GM18873 (cell line): ENCODE results near the gene OR1D5.
"Not testable (repeated sequence)": the region's sequence is repeated elsewhere in the genome, so short reads cannot be mapped to it uniquely, and the experiment has no call there.

Experiments
- ATAC-seq: cut with Tn5 transposase; IDR thresholded peaks from one replicate; pipeline ENCODE4 v1.9.1; 2021; ENCODE audit warnings: mild to moderate bottlenecking, moderate library complexity, moderate number of reproducible peaks; ENCODE audit not compliant: unreplicated experiment, low FRiP score

Gene OR1D5

GRCh38 chr17:3032258-3033247 lies 30.9 kb downstream of the OR1D5 start:
- ATAC-seq, result no peak

GRCh38 chr17:3030852-3031470 lies 32.4 kb downstream of the OR1D5 start:
- ATAC-seq, result not testable (repeated sequence)

- no peak for ATAC-seq
These were observed 33.3 kb downstream of the OR1D5 start for GRCh38 chr17:3030096-3030495.

- no peak for ATAC-seq
These were observed 34.0 kb downstream of the OR1D5 start for GRCh38 chr17:3029213-3029913.

- ATAC-seq, result no peak
These were observed 35.4 kb downstream of the OR1D5 start for GRCh38 chr17:3027786-3028532.

GRCh38 chr17:3026856-3027751 lies 36.3 kb downstream of the OR1D5 start:
- ATAC-seq, result no peak

DNA sequence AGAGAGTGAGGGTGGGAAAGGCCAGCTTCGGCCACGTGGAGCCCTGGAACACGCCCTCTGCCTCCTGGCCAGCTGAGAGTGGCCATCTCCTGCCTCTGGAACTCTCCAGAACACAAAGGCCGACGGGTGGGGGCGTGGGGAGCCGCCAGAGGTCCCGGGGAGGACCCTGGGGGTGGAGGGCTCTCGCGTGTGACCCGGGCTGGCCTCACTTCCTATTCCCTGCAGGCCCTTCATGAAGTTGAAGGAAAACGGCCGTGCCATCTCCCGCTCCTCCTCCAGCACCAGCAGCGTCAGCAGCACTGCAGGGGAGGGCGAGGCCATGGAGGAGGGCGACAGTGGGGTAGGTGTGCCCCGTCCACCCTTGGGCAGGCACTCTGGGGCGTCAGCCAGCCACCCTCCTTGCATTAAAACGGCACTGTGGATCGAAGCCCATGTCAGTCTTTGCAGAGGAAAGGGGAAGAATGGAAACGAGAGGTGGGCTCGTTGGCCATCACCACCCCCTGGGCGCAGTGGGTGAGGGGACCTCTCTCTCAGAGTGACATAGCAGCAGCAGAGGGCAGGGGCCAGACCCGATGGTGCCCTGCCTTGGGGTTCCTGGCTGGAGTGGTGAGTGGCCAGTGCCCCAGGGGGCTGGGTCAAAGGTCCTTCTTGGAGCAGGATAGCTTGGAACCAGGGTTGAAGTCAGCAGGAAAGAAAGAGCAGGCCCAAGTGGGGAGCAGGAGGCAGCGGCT lies 37.1 kb downstream of the OR1D5 start:
- no peak for ATAC-seq

GRCh38 chr17:3025421-3026124 lies 37.8 kb downstream of the OR1D5 start:
- ATAC-seq, result no peak

- ATAC-seq, result no peak
These were observed 39.1 kb downstream of the OR1D5 start for GRCh38 chr17:3024346-3024745.

DNA sequence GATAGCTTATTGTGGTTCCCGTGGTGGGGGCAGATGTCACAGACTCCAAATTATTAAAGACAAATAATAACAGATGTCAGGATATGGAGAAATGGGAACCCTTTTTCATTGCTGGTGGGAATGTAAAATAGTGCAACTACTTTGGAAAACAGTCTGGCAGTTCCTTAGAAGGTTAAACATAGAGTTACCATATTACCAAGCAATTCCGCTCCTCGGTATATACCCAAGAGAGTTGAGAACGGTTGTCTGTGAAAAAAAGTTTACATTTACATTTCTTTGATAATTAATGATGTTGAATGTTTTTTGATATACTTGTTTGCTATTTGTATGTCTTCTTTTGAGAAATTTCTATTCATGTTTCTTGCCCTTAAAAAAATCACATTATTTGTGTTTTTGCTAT lies 41.2 kb downstream of the OR1D5 start:
- no peak for ATAC-seq

DNA sequence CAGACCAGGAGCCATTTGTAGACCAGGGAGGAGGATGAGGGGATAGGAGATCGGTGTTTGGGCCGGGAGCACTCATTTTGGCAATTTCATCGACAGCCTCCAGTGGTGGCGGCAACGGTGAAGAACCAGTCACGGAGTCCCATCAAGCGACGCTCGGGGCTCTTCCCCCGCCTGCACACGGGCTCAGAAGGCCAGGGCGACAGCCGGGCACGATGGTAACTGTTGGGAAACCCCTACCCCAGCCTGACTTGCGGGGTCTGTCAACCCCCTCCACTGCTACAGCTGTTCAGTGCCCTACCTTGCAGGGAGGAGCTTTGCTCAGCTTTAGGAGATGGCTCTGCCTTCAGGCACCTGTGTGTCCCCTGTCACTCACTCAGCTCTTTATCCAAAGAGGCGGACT lies 43.0 kb downstream of the OR1D5 start:
- no peak for ATAC-seq

- no peak for ATAC-seq
These were observed 43.6 kb downstream of the OR1D5 start for GRCh38 chr17:3019761-3020160.

DNA sequence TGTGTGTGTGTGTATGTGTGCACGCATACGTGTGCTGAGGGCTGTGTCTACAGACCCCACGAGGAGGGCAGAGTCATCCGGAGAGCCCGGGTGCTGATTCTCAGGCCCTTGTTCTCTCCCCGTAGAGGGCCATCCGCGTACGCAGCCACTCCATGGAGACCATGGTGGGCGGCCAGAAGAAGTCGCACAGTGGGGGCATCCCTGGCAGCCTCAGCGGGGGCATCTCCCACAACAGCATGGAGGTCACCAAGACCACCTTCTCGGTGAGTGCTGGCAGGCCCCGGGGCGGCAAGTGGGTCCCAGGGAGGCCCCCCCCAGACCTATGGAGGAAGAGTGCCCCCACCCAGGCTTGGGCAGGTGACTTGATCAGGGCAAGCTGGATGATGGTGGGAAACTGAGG lies 45.5 kb downstream of the OR1D5 start:
- no peak for ATAC-seq

DNA sequence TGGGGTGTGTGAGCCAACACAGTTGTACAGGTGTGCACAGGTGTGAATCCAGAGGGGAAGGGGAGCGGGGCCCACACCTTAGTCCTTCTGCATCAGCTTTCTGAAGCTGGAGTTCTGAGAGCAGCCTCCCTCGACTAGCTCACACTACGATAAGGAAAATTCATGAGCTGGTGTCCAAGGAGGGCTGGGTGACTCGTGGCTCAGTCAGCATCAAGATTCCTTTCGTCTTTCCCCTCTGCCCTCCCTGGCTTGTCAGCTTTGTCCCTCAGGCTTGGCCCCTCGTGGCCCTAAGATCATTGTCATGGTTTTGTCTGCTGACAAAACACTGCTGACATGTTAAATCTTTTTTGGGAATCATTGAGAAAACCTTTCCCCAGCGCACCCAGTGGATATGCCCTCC lies 47.5 kb downstream of the OR1D5 start:
- no peak for ATAC-seq

GRCh38 chr17:3012926-3013581 lies 50.4 kb downstream of the OR1D5 start:
- no peak for ATAC-seq
